AG09309 (cell line): Measurements from ENCODE around the gene PPFIBP2.

Experiments used
- DNase-seq: peaks from one replicate; pipeline ENCODE4 v3.0.0-alpha.2; 2010; ENCODE audit warnings: low read depth
- H3K4me3 ChIP-seq: 2 replicates; pipeline ENCODE4 v1.5.1; 2011; ENCODE audit warnings: mild to moderate bottlenecking, low read depth, low read length, moderate library complexity; ENCODE audit not compliant: control insufficient read depth
- CTCF ChIP-seq: IDR thresholded peaks from 2 replicates; pipeline ENCODE4 v1.5.1; 2011; ENCODE audit warnings: mild to moderate bottlenecking, low read depth, low read length, inconsistent platforms; ENCODE audit not compliant: insufficient read depth, control insufficient read depth; ENCODE audit errors: missing control alignments

PPFIBP2 gene

GRCh38 chr11:7543302-7543701 lies 29.5 kb downstream of the PPFIBP2 start:
- DNase-seq = no peak
- no peak overlapping the region for H3K4me3 ChIP-seq
- no peak for TF ChIP-seq CTCF

GRCh38 chr11:7544021-7544420 lies 30.2 kb downstream of the PPFIBP2 start:
- no peak overlapping the region for H3K4me3 ChIP-seq
- TF ChIP-seq CTCF = no peak
- DNase-seq = no peak

GRCh38 chr11:7545611-7546010 lies 31.8 kb downstream of the PPFIBP2 start:
- TF ChIP-seq CTCF = no peak
- DNase-seq = no peak

GRCh38 chr11:7546324-7546791 lies 32.6 kb downstream of the PPFIBP2 start:
- no peak for TF ChIP-seq CTCF
- H3K4me3 ChIP-seq = no peak overlapping the region
- DNase-seq = no peak

More at GRCh38 chr11:7545611-7546010, 31.8 kb downstream of the PPFIBP2 start:
- H3K4me3 ChIP-seq = no peak overlapping the region

GRCh38 chr11:7547687-7548086 lies 33.9 kb downstream of the PPFIBP2 start:
- no peak for TF ChIP-seq CTCF
- H3K4me3 ChIP-seq = no peak overlapping the region
- DNase-seq = no peak

- DNase-seq = no peak
- H3K4me3 ChIP-seq = no peak overlapping the region
- no peak for TF ChIP-seq CTCF
Observed at GRCh38 chr11:7548659-7549274, 35.0 kb downstream of the PPFIBP2 start.
